Measurements from ENCODE around the gene NES. TPM values are rescaled to one million over a fixed set of nuclear protein-coding genes. Genes with fewer than 3 reads are reported as not detected.

Gene NES
- total RNA-seq (10 to 100 TPM in 6 of 9 donors, 1 to 10 TPM in 3; 7.7 to 22.9 (median 13.6) TPM), polyA plus RNA-seq (10 to 100 TPM; 13.2 to 26.9 (median 18.0) TPM)
- long read RNA-seq, donor 1, full-length matches to known transcripts = 1 of 1 reads
- long read RNA-seq, donor 1, partial matches to known transcripts = 0 of 1 reads
- long read RNA-seq, donor 1, other reads (novel, unspliced or antisense) = 0 of 1 reads
- long read RNA-seq, donor 2, full-length matches to known transcripts = 1 of 1 reads
- long read RNA-seq, donor 2, partial matches to known transcripts = 0 of 1 reads
- long read RNA-seq, donor 2, other reads (novel, unspliced or antisense) = 0 of 1 reads
- long read RNA-seq, donor 3, full-length matches to known transcripts = 1 of 1 reads
- long read RNA-seq, donor 3, partial matches to known transcripts = 0 of 1 reads
- long read RNA-seq, donor 3, other reads (novel, unspliced or antisense) = 0 of 1 reads
- long read RNA-seq, donor 4, partial matches to known transcripts = 0 of 1 reads
- long read RNA-seq, donor 4, other reads (novel, unspliced or antisense) = 1 of 1 reads
- long read RNA-seq, donor 5, full-length matches to known transcripts = 1 of 5 reads
- long read RNA-seq, donor 5, partial matches to known transcripts = 0 of 5 reads
- long read RNA-seq, donor 5, other reads (novel, unspliced or antisense) = 4 of 5 reads
- long read RNA-seq, donor 6, full-length matches to known transcripts = 1 of 2 reads
- long read RNA-seq, donor 6, partial matches to known transcripts = 0 of 2 reads
- long read RNA-seq, donor 6, other reads (novel, unspliced or antisense) = 1 of 2 reads
- long read RNA-seq, donor 7 = 0 reads
- long read RNA-seq, donor 8, full-length matches to known transcripts = 1 of 1 reads
- long read RNA-seq, donor 8, partial matches to known transcripts = 0 of 1 reads
- long read RNA-seq, donor 8, other reads (novel, unspliced or antisense) = 0 of 1 reads
- long read RNA-seq, donor 9 = 0 reads
- long read RNA-seq, donor 10 = 0 reads

- TF ChIP-seq CTCF (IDR thresholded peaks at IDR 0.05) (no peak), POLR2A (IDR thresholded peaks at IDR 0.05) (no peak)
- H3K4me1 ChIP-seq (replicated peaks in 1 of 2) = peaks cover 0 to 14% of the 10 kb centered on the region in 2 donors
- peak in 6 of 7 donors; percentile 33 to 77 (median 54) for DNase-seq
- peak within 1 kb of the TSS in 1 of 4 donors; percentile 35 for H3K4me3 ChIP-seq
- H3K9me3 ChIP-seq (replicated peaks in 1 of 3) = no peaks in the 10 kb centered on the region
- H3K27ac ChIP-seq = peak within 1 kb of the TSS in 2 of 5 donors; percentile 62 to 73
- H3K27me3 ChIP-seq = peaks cover 42% of the 10 kb centered on the region
- 2 to 4% (median 2%) methylated on average over 20 to 70 of the region's 70 CpGs for WGBS, 4 donors
- intact Hi-C loops (cut with DNase I) = no loop called here
- no peaks in the 10 kb centered on the region for H3K36me3 ChIP-seq (replicated peaks in 1 of 2)
Measured at GRCh38 chr1:156676820-156677615, at the start of gene NES. NES (minus strand) TSS chr1:156677407; CDS start chr1:156677264, 143 bp downstream.

- WGBS, 4 donors = 52 to 62% (median 54%) methylated on average over 14 to 15 of the region's 15 CpGs
- Histone ChIP-seq H3K9me3 (replicated peaks in 1 of 3) (no peaks in the 10 kb centered on the region), H3K36me3 (replicated peaks in 1 of 2) (peaks cover 0 to 24% of the 10 kb centered on the region in 2 donors), H3K4me1 (replicated peaks in 1 of 2) (peaks cover 31 to 42% of the 10 kb centered on the region in 2 donors), H3K27me3 (no peaks in the 10 kb centered on the region), H3K4me3 (peak overlapping the region in 1 of 4 donors; percentile 32), H3K27ac (peak overlapping the region in 2 of 5 donors; percentile 6 to 24)
- intact Hi-C loops (cut with DNase I) = loop anchor here in 1 of 2 donors (10.0 kb wide), 1 partner anchor 138 kb away; the partner anchor contains the start of gene NTRK1
- peak in 5 of 7 donors; percentile 47 to 78 (median 62) for DNase-seq
- TF ChIP-seq POLR2A (IDR thresholded peaks at IDR 0.05) = no peak
- peak; percentile 25 to 59 (median 47) for TF ChIP-seq CTCF (IDR thresholded peaks at IDR 0.05)
Measured at GRCh38 chr1:156726549-156727226, 49.5 kb upstream of the NES start.

GRCh38 chr1:156725683-156726280 is 48.6 kb upstream of the NES start:
- peak overlapping the region in 2 of 5 donors; percentile 6 to 54 for H3K27ac ChIP-seq
- no peak for TF ChIP-seq POLR2A (IDR thresholded peaks at IDR 0.05)
- TF ChIP-seq CTCF (IDR thresholded peaks at IDR 0.05) = peak; percentile 85 to 98 (median 96)
- intact Hi-C loops (cut with DNase I) = loop anchor here (2.0 to 10.0 kb wide), 2 partner anchors 35 to 139 kb away; partner anchors contain the start of gene NTRK1 (in 1 of the 2)

More at GRCh38 chr1:156725683-156726280, 48.6 kb upstream of the NES start:
- Histone ChIP-seq H3K36me3 (replicated peaks in 1 of 2) (peaks cover 0 to 33% of the 10 kb centered on the region in 2 donors), H3K4me3 (peak overlapping the region in 1 of 4 donors; percentile 32), H3K9me3 (replicated peaks in 1 of 3) (no peaks in the 10 kb centered on the region), H3K4me1 (replicated peaks in 1 of 2) (peaks cover 31 to 42% of the 10 kb centered on the region in 2 donors), H3K27me3 (no peaks in the 10 kb centered on the region)
- WGBS, 4 donors = 11 to 13% (median 13%) methylated on average over 18 of the region's 18 CpGs
- DNase-seq = peak; percentile 88 to 97 (median 93)
